Keratinocyte (primary cell): ENCODE data around the gene DEPDC1B. TPM values are rescaled to one million over a fixed set of nuclear protein-coding genes. Genes with fewer than 3 reads are reported as not detected.

Experiments used
- DNase-seq: peaks from one replicate; pipeline ENCODE4 v3.0.0-alpha.2; 2011; ENCODE audit warnings: low read depth, missing footprints, low spot score
- FAIRE-seq: peaks from 2 replicates; lab custom pipeline; 2011; peaks lifted over from hg19 to GRCh38; lab: Jason Lieb, UNC
- H2AFZ ChIP-seq: 2 replicates; pipeline ENCODE4 v1.6.0; 2012; ENCODE audit warnings: low read length, control low read depth, inconsistent platforms; ENCODE audit not compliant: control insufficient read depth
- H3K27ac ChIP-seq: 2 replicates; pipeline ENCODE4 v1.5.1; 2011; ENCODE audit warnings: low read length; ENCODE audit not compliant: control insufficient read depth, insufficient read depth
- H3K27me3 ChIP-seq: 3 replicates; pipeline ENCODE4 v1.6.0; 2011; ENCODE audit warnings: low read length; ENCODE audit not compliant: control insufficient read depth, insufficient read depth; ENCODE audit errors: extremely low read depth
- H3K36me3 ChIP-seq, 2 experiments: 2 replicates in 1 of 2; 3 replicates in 1 of 2; pipeline ENCODE4 v1.5.1; 2011; ENCODE audit warnings: low read length in 2 of 2, mild to moderate bottlenecking in 1 of 2; ENCODE audit not compliant: control insufficient read depth in 2 of 2, insufficient read depth in 2 of 2; ENCODE audit errors: extremely low read depth in 1 of 2
- H3K4me1 ChIP-seq: 3 replicates; pipeline ENCODE4 v1.5.1; 2011; ENCODE audit warnings: low read length; ENCODE audit not compliant: control insufficient read depth, insufficient read depth; ENCODE audit errors: extremely low read depth
- H3K4me2 ChIP-seq: 3 replicates; pipeline ENCODE4 v1.6.0; 2011; ENCODE audit warnings: low read depth, low read length; ENCODE audit not compliant: control insufficient read depth, insufficient read depth; ENCODE audit errors: extremely low read depth
- H3K4me3 ChIP-seq, 3 experiments: fragments of 200-600 bp in 1 of 3; sonication (generic) in 1 of 3; 2 replicates in 2 of 3; 3 replicates in 1 of 3; pipeline ENCODE4 v1.5.1; 2011 to 2016; ENCODE audit warnings: low read length in 3 of 3, mild to moderate bottlenecking in 3 of 3, control low read depth in 2 of 3, inconsistent platforms in 1 of 3, low read depth in 1 of 3, mixed read lengths in 1 of 3, mixed run types in 1 of 3, moderate library complexity in 1 of 3; ENCODE audit not compliant: control insufficient read depth in 2 of 3, insufficient read depth in 2 of 3; ENCODE audit errors: extremely low read depth in 1 of 3
- H3K79me2 ChIP-seq: 2 replicates; pipeline ENCODE4 v1.6.0; 2012; ENCODE audit warnings: low read length; ENCODE audit not compliant: control insufficient read depth, insufficient read depth
- H3K9ac ChIP-seq: 3 replicates; pipeline ENCODE4 v1.6.0; 2011; ENCODE audit warnings: low read length; ENCODE audit not compliant: control insufficient read depth, insufficient read depth; ENCODE audit errors: extremely low read depth
- H3K9me1 ChIP-seq: 3 replicates; pipeline ENCODE4 v1.6.0; 2011; ENCODE audit warnings: low read length; ENCODE audit not compliant: control insufficient read depth, insufficient read depth; ENCODE audit errors: extremely low read depth
- H3K9me3 ChIP-seq: 2 replicates; pipeline ENCODE4 v1.5.1; 2012; ENCODE audit warnings: low read depth, low read length; ENCODE audit not compliant: control insufficient read depth
- H4K20me1 ChIP-seq: 3 replicates; pipeline ENCODE4 v1.6.0; 2011; ENCODE audit warnings: low read length; ENCODE audit not compliant: control insufficient read depth, insufficient read depth; ENCODE audit errors: extremely low read depth
- CTCF ChIP-seq, 3 experiments: IDR thresholded peaks in 1 of 3; conservative IDR thresholded peaks in 1 of 3; optimal IDR thresholded peaks in 1 of 3; 2 replicates in 2 of 3; 3 replicates in 1 of 3; pipeline versions ENCODE3 to v1.5.1; 2011; ENCODE audit warnings: low read length in 3 of 3, mild to moderate bottlenecking in 3 of 3, moderate library complexity in 2 of 3, control low read depth in 1 of 3, inconsistent platforms in 1 of 3; ENCODE audit not compliant: insufficient read depth in 2 of 3; ENCODE audit errors: extremely low read depth in 1 of 3
- EZH2 ChIP-seq: IDR thresholded peaks from one replicate; pipeline ENCODE4 v1.6.1; 2012; ENCODE audit warnings: inconsistent platforms, mild to moderate bottlenecking, low read length, moderate library complexity
- dilution Hi-C: fragments of 300-500 bp; cut with MboI; formaldehyde crosslinking; loops from one replicate; pipeline ENCODE4 v1.7.0; 2020; ENCODE audit warnings: low sequenced_read_pairs; ENCODE audit not compliant: extremely low pct_ligation_motif_present
- polyA plus RNA-seq, 5 experiments: library from polyadenylated mRNA; depleted of rRNA in 3 of 5; stranded (reverse) in 3 of 5; stranded (forward) in 1 of 5; unstranded in 1 of 5; fragments of >200 nt; gene quantifications; 1 replicate in 1 of 5; 2 replicates in 3 of 5; 3 replicates in 1 of 5; pipeline versions ENCODE4 v1.2.1 to v1.2.3, GENCODE V29; 2011 to 2012; ENCODE audit warnings: missing spikeins in 2 of 5, low read depth in 1 of 5, low replicate concordance in 1 of 5

The DEPDC1B gene
- polyA plus RNA-seq, 1 donor (not counting 4 experiments of a cell fraction or from before 2014, with no cell fraction given): 19.5 TPM

- H3K4me1 ChIP-seq: no peaks in the 10 kb centered on the region
- H4K20me1 ChIP-seq: no peaks in the 10 kb centered on the region
- no peak for DNase-seq
- no peak overlapping the region for H3K4me3 ChIP-seq
- no peaks in the 10 kb centered on the region for H3K36me3 ChIP-seq
- H3K79me2 ChIP-seq: no peaks in the 10 kb centered on the region
- H2AFZ ChIP-seq: no peak overlapping the region
- no peaks in the 10 kb centered on the region for H3K9me3 ChIP-seq
- H3K4me2 ChIP-seq: no peak overlapping the region
- H3K27ac ChIP-seq: no peak overlapping the region
- H3K27me3 ChIP-seq: no peaks in the 10 kb centered on the region
- dilution Hi-C loops: no loop called here
- FAIRE-seq: no peak
- H3K9me1 ChIP-seq: no peaks in the 10 kb centered on the region
- TF ChIP-seq EZH2: no peak
- no peak for TF ChIP-seq CTCF (optimal IDR thresholded peaks at IDR 0.05 in 1 of 3, IDR thresholded peaks at IDR 0.05 in 1 of 3, conservative IDR thresholded peaks at IDR 0.05 in 1 of 3; ENCODE audit: extremely low read depth in 1 of 3, insufficient read depth in 2 of 3, low read length in 3 of 3)
- no peak overlapping the region for H3K9ac ChIP-seq
These were observed 61.7 kb downstream of the DEPDC1B start for GRCh38 chr5:60638300-60638699.

DNA sequence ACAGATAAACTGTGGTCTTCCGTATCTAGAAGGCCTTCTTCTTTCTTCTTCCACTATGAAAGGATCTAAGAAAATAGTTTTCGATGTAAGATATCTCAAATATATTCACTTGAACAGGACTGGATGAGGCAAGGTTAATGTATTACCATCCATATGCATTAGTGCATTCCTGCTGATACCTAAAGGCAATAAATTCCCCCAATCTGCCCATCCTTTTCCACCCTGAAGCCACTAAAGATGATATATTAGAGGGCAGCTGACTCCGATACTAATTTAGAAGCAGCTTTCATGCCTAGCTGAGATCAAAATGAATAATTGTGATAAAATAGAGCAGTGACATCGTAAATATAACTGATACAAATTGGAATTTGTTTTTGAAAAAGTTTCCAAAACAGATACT is 63.3 kb downstream of the DEPDC1B start:
- no peaks in the 10 kb centered on the region for H4K20me1 ChIP-seq
- DNase-seq (no peak), FAIRE-seq (no peak)
- H3K79me2 ChIP-seq: no peaks in the 10 kb centered on the region
- no peak overlapping the region for H3K9ac ChIP-seq
- H3K4me2 ChIP-seq: no peak overlapping the region
- no peak overlapping the region for H3K27ac ChIP-seq
- no peaks in the 10 kb centered on the region for H3K9me3 ChIP-seq
- H3K36me3 ChIP-seq: peaks cover 0 to 3% of the 10 kb centered on the region in 2 experiments
- no peaks in the 10 kb centered on the region for H3K9me1 ChIP-seq
- no peak overlapping the region for H3K4me3 ChIP-seq
- no peak overlapping the region for H2AFZ ChIP-seq
- no peaks in the 10 kb centered on the region for H3K27me3 ChIP-seq
- dilution Hi-C loops: no loop called here
- TF ChIP-seq CTCF (optimal IDR thresholded peaks at IDR 0.05 in 1 of 3, IDR thresholded peaks at IDR 0.05 in 1 of 3, conservative IDR thresholded peaks at IDR 0.05 in 1 of 3; ENCODE audit: extremely low read depth in 1 of 3, insufficient read depth in 2 of 3, low read length in 3 of 3) (no peak), EZH2 (no peak)
- no peaks in the 10 kb centered on the region for H3K4me1 ChIP-seq
